Measurements from ENCODE around the gene NDUFB6. TPM values are rescaled to one million over a fixed set of nuclear protein-coding genes. Genes with fewer than 3 reads are reported as not detected.
A peak's percentile ranks its signal among the peaks of the same experiment; 100 is the strongest.

The NDUFB6 gene
- total RNA-seq, 3 donors from 2014 or later: 26.2 to 37.4 (median 30.0) TPM

DNA sequence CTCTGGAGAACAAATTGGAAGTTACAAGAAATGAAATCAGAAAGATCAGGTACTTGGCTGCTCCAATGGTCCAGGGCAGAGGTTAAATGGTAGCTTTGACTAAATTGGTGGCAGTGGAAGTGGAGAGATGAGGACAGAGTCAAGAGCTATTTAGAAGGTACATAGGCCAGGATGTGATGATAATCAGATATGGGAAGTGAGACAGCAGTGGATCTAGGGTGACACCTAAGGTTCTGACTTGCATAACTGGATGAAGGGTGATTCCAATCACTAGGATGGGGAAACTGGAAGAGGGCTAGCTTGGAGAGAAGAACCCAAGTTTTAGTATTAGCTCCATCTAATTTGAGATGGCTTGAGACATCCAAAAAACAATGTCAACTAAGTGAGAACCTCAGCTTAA is 24.0 kb upstream of the NDUFB6 start:
- TF ChIP-seq POLR2AphosphoS5 (IDR thresholded peaks at IDR 0.05): no peak
- TF ChIP-seq POLR2A (IDR thresholded peaks at IDR 0.05): no peak
- TF ChIP-seq CTCF (IDR thresholded peaks at IDR 0.05): no peak
- H3K9me3 ChIP-seq: no peaks in the 10 kb centered on the region

DNA sequence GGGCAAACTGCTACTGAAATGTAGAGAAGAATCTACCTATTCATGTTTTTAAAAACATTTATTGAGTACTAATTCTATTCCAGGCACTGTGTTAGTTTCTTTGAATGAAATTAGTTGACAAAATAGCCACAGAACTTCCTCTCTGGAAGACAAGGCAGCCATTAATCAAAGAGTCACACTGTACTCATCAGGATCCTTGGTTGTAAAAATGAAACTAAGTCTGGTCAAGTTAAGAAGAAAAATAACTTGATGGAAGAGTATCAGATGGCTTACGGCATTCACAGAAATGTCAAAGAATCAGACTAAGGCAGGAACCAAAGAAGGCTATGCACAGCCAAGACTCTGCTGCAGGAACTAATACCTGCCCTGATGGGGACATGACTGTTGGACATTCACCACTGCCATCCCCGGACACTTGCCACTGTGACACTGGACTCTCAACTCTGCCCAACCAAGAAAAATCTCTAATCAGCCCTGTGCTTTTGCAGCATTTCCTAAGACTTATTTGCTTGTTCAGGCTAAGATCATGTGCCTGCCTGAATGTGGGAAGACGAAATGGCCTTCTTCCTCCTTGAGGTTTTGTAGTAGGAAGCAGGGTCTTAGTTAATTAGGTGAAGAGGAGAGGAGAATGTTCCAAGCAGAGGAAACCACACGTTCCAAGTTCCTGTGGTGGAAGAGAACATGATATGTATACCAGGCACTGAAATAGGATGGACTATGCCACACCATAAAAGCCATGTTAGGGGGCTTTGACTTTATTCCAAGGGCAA is 23.3 kb upstream of the NDUFB6 start:
- Histone ChIP-seq H3K9me3 (no peaks in the 10 kb centered on the region), H3K27ac (no peak overlapping the region), H3K4me3 (no peak overlapping the region), H3K4me1 (no peaks in the 10 kb centered on the region), H3K27me3 (no peaks in the 10 kb centered on the region), H3K36me3 (no peaks in the 10 kb centered on the region)
- TF ChIP-seq CTCF (IDR thresholded peaks at IDR 0.05) (no peak), POLR2A (IDR thresholded peaks at IDR 0.05) (no peak), POLR2AphosphoS5 (IDR thresholded peaks at IDR 0.05) (no peak)
- intact Hi-C loops (cut with DNase I; ENCODE audit: low total_unique reads): no loop called here
- no peak for DNase-seq (ENCODE audit: low spot score in 2 of 2)

More for the DNA sequence above, 24.0 kb upstream of the NDUFB6 start:
- no peaks in the 10 kb centered on the region for H3K4me1 ChIP-seq
- intact Hi-C loops (cut with DNase I; ENCODE audit: low total_unique reads): no loop called here
- DNase-seq (ENCODE audit: low spot score in 2 of 2): no peak
- no peak overlapping the region for H3K4me3 ChIP-seq
- no peaks in the 10 kb centered on the region for H3K36me3 ChIP-seq
- no peak overlapping the region for H3K27ac ChIP-seq
- H3K27me3 ChIP-seq: no peaks in the 10 kb centered on the region

DNA sequence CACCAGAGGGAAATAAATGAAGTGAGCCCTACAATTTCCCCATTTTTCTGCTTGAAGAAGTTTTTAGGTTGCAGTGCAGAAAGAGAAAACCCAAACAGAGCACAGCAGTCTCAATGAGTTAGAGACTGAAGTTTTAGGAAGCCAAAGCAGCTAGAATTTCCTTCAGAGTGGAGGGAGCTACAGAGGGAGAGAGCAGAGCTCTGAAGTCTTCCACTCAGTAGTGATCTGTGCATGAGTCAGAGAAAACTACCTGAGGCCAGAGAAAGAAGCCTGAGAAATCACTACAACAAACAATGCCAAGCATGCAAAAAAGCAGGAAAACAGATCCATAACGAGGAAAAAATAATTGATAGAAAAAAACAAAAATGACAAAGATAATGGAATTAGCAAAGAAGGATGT is 17.9 kb upstream of the NDUFB6 start:
- no peaks in the 10 kb centered on the region for H3K9me3 ChIP-seq
- no peaks in the 10 kb centered on the region for H3K27me3 ChIP-seq
- DNase-seq (ENCODE audit: low spot score in 2 of 2): no peak
- H3K36me3 ChIP-seq: no peaks in the 10 kb centered on the region
- H3K4me3 ChIP-seq: no peak overlapping the region
- TF ChIP-seq POLR2AphosphoS5 (IDR thresholded peaks at IDR 0.05) (no peak), POLR2A (IDR thresholded peaks at IDR 0.05) (no peak), CTCF (IDR thresholded peaks at IDR 0.05) (no peak)
- H3K27ac ChIP-seq: no peak overlapping the region
- intact Hi-C loops (cut with DNase I; ENCODE audit: low total_unique reads): no loop called here
- H3K4me1 ChIP-seq: no peaks in the 10 kb centered on the region

- no peak for TF ChIP-seq POLR2AphosphoS5 (IDR thresholded peaks at IDR 0.05)
- TF ChIP-seq POLR2A (IDR thresholded peaks at IDR 0.05): no peak
- TF ChIP-seq CTCF (IDR thresholded peaks at IDR 0.05): no peak
- Histone ChIP-seq H3K9me3 (no peaks in the 10 kb centered on the region), H3K36me3 (no peaks in the 10 kb centered on the region), H3K4me1 (no peaks in the 10 kb centered on the region), H3K27me3 (no peaks in the 10 kb centered on the region), H3K4me3 (no peak overlapping the region), H3K27ac (no peak overlapping the region)
- intact Hi-C loops (cut with DNase I; ENCODE audit: low total_unique reads): no loop called here
- no peak for DNase-seq (ENCODE audit: low spot score in 2 of 2)
These were observed 17.5 kb upstream of the NDUFB6 start for GRCh38 chr9:32590476-32590875.

DNA sequence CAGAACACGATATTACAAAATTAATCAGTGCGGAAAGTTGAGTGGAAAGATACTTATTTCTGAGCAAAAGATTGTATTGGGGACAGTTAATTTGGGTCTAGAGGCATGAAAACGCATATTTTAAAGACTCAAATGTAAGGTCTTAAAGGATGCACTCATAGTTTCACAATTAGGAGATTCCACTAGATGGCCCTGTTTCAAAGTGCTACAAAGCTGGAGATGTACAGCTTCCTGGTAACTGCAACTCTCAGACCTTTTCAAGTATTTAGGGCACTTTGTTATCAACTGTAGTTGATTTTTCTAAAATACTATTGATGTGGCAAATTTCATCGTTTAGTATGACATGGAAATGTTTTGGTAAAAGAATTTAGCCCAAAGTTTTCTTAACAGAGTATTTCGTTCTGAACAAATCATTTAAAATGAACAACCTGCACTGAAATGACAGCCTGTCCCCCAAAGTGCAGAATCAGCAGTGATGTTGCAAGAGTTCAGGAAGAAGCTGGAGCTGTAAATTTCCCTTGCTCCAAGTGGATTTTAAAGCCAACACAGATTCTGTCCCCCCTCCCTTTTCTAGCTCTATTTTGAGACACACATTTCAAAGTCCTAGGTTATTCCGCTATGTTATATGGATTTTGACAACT is 16.2 kb upstream of the NDUFB6 start:
- no peak for TF ChIP-seq POLR2AphosphoS5 (IDR thresholded peaks at IDR 0.05)
- TF ChIP-seq CTCF (IDR thresholded peaks at IDR 0.05): peak in 1 of 3 donors; percentile 24
- Histone ChIP-seq H3K36me3 (no peaks in the 10 kb centered on the region), H3K27me3 (no peaks in the 10 kb centered on the region), H3K27ac (no peak overlapping the region), H3K4me1 (no peaks in the 10 kb centered on the region), H3K4me3 (no peak overlapping the region), H3K9me3 (no peaks in the 10 kb centered on the region)
- intact Hi-C loops (cut with DNase I; ENCODE audit: low total_unique reads): loop anchor here (10.0 kb wide), 1 partner anchor 366 kb away; no protein-coding TSS in a partner anchor
- no peak for DNase-seq (ENCODE audit: low spot score in 2 of 2)
